Epithelial cell of prostate (primary cell): ENCODE data around the gene PTPRO.

Source experiments
- DNase-seq: peaks from one replicate; pipeline ENCODE4 v3.0.0-alpha.2; 2011; ENCODE audit warnings: low read depth, low spot score
- H3K27ac ChIP-seq: fragments of 450-650 bp; 2 replicates; pipeline ENCODE4 v1.5.1; 2017; ENCODE audit warnings: mild to moderate bottlenecking

The PTPRO gene

DNA sequence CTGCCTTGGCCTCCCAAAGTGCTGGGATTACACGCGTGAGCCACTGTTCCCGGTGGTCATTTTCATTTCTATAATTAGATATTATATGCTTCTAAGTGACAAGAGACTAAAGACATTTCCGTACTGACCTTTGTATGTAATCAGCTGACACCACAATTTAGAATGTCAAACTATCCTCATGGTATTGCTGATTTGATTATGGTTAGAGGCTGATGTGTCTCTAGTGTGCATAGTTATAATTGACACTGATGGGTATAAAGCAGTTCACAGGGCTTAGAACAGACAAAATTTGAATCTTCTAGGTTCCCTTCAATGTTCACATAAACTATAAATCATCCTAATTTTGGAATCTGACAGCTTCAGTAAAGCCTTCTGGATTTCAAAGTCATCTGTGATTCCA is 192.7 kb downstream of the PTPRO start:
- DNase-seq: no peak
- no peak overlapping the region for H3K27ac ChIP-seq

DNA sequence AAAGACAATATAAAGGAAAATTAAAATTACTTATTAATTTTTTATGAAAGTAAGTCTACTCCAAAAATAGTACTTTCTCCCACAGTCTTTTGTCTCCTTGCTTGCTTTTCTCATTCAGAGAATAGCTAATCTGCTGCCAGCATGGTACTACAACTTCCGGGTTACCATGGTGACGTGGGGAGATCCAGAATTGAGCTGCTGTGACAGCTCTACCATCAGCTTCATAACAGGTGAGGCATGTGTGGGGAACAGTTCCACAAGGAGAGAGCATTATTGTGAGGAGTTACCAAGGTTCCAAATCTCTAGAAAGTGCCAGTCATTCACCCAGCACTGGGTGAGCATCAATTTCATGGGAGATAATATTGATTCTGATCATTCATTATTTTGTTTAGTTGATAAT is 197.8 kb downstream of the PTPRO start:
- no peak overlapping the region for H3K27ac ChIP-seq
- DNase-seq: no peak

DNA sequence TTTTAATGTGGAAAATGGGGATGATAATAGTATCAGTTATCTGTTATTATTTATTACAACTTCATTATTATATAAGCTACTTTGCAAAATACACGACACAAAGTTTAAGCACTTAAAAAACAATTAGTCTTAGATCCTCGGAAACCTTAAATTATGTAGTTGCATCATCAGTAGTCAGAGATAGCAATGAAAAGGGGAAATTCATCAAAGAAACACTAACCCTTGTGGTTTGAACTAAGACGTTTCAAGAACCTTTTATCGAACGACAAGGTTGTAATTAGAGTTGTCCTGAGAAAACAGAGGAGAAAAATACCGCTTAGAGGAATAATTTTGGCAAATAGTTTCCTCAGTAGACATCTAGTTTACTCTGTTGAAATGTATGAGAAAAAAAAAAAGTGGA is 198.5 kb downstream of the PTPRO start:
- no peak for DNase-seq
- no peak overlapping the region for H3K27ac ChIP-seq

DNA sequence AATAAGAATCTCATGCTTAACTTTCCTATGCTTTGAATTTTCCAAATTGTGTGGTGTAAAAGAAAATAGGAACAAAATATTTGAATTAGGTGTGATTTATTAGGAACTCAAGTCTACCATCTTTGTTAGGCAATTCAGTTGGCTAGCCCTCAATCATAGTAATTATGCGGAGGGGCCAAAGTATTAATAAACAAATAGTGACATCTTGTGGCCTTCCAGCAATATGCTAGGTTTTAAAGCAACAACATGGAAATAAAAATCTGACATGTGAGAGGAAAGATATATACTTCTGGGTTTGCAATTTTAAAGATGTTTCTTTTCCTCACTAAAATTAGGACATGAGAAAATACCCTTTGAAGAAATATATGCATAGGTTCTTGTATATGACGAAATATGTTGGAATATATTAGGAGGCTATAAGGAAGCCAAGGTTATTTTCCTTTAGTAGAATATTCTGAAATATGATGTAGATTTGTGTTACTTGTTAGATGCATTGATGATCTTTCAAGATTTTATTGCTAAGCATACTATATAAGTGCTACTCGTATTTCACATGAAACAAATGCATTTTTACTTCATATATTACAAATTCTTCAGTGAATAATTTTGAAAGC is 200.4 kb downstream of the PTPRO start:
- no peak overlapping the region for H3K27ac ChIP-seq
- DNase-seq: no peak

DNA sequence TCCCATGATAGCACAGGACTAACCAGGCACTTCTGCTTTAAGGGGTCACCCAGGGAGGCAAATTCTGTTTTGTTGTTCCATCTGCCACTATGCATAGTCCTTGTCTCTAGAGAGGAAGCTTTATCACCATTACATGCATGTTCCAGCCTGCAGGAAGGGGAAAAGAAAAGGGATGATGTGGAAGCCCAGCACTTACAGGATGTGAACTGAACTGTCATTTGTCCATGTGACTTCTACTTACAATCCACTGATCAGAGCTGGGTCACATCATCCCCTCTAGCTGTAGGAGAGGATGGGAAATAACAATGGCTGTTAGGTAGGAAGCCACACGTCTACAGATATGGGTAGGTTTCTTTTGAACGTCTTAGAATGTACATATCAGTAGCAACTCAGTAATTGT is 203.1 kb downstream of the PTPRO start:
- DNase-seq: no peak
- peak overlapping the region; percentile 73 for H3K27ac ChIP-seq

DNA sequence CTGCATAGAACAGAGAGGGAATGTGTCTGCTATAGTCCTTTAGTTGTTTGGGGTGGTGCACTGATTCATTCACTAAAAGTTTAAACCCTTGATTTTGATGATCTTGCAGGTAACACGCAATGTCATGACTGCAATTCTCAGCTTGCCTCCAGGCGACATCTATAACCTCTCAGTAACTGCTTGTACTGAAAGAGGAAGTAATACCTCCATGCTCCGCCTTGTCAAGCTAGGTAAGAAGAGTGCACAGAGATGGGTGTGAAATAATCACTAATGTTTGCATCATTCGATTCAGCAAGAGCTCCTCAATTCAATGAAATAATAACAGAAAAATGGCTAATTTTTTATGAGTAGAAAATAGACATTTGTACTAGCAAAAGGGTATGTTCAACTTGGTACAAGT is 203.7 kb downstream of the PTPRO start:
- H3K27ac ChIP-seq: peak overlapping the region; percentile 73
- DNase-seq: peak; percentile 36

DNA sequence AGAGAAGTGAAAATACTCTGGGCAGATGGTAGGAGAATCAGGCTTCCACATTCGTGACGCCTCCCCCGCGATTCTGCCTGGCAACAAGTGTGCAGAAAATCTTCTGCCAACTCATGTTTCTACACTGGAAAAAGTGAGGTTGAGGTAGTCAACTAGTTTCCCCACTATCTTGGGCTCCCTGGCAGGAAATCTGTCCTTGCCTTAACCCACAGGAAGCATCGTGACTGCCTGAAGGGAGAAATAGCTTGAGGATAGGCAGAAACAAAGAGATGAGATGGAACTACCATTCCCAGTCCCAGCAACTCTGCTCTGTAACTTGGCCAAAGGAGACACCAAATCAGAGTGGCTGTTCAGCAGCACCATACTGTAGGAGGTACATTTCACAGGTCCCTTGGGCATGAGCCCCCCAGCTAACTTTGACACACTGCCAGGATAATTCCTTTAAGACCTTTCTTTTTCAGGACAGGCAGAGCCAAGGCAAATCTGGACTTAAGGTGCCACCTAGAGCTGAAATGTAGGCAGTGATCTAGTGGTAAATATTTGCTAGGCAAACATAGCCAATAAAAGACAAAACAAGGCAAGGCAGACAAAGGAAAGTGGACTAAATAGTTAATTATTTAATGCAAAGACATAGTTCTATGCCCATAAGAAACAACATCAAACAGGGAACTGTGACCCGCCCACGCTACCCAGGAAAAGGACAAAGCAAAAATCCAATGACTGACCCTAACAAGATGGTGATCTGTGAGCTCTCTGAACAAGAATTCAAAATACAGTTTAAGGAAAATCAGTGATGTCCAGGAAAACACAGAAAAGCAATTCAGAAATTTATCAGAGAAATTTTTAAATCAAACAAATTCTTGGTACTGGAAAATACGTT is 205.1 kb downstream of the PTPRO start:
- DNase-seq: no peak
- peak overlapping the region; percentile 73 for H3K27ac ChIP-seq

DNA sequence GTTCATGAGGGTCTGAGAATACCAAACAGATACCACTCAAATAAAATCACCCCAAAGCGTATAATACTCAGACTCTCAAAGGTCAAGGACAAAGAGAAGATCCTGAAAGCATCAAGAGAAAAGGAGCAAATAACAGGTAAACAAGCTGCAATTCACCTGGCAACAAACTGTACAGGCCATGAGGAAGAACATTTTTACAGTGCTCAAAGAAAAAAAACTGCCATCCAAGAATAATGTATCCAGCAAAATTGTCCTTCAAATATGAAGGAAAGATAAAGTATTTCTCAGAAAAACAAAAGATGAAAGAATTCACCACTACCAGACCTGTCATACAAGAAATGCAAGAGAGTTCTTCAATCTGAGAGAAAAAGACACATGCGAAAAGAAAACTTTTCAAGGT is 206.4 kb downstream of the PTPRO start:
- no peak overlapping the region for H3K27ac ChIP-seq
- DNase-seq: no peak

DNA sequence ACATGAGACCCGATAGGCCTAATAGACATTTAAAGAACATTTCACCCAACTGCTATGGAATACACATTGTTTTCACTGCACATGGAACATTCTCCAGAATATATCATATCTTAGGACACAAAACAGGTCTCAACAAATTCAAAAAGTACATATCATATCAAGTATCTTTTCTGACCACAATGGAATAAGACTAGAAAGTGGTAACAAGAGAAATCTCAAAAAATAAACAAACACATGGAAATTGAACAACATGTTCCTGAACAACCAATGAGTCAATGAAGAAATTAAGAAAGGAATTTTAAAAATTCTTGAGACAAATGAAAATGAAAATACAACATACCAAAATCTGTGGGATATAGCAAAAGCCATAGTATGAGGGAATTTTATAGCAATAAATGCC is 208.1 kb downstream of the PTPRO start:
- H3K27ac ChIP-seq: no peak overlapping the region
- no peak for DNase-seq

DNA sequence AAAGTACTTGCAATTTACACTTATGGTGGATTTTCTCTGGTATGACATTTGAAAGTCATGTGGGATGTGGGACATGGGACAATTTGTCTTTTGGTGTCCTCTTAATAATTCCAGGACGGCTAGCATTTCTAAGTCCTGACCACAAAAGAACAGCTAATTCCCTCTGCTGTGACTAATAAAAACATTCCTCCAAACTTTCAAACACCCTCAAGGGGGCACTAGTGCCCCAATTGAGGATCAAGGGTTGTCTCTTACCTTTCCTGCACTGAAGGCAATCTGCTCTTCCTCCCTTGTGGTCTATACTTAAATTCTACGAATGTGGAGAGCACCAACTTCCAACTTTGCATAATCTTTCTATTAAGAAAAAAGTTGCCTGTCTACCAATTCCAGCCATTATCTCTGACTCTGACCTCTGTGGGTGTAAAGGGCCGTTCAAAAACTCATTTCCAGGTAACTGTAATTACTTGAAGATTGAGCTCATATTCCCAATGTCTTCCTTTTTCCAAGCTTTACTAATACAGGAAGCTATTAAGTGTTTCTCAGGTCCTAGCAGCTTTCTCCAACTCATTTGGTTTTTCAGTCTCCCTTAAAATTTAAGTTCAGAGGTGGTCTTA is 210.2 kb downstream of the PTPRO start:
- DNase-seq: no peak
- H3K27ac ChIP-seq: no peak overlapping the region

DNA sequence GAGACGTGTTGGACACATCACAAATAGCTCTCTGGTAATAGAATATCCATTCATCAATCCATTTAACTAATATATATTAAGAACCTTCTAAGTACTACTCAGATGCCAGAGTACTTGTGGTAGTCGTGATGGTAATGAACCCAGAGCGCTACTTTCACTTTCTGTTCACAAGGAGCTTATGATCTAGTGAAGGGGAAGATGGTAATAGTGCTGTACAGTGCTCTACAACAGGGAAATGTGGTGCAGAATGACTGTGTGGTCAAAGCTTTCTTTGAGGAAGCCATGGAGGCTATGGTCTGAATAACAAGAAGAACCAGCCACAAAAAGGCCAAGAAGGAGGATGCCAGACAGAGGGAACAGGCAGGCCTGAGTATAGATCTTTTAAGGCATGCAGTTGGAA is 212.0 kb downstream of the PTPRO start:
- no peak for DNase-seq
- H3K27ac ChIP-seq: no peak overlapping the region

DNA sequence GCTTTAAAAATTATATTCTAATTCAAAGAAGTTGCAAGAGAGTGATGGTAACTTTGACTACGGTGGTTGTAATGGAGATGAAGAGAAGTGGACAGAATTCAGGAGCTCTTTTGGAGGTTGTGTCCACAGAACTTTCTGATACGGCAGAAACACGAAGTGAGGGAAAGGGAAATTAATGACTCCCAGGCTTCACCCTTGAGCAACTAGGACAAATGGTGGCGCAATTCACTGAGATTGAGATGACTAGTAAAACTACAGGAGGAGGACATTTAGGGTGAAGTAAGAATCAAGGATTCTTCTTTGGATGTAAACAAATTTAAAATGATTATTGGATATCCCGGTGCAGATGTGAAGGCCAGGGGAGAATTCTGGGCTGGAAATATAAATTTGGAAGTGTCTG is 212.6 kb downstream of the PTPRO start:
- no peak overlapping the region for H3K27ac ChIP-seq
- no peak for DNase-seq

DNA sequence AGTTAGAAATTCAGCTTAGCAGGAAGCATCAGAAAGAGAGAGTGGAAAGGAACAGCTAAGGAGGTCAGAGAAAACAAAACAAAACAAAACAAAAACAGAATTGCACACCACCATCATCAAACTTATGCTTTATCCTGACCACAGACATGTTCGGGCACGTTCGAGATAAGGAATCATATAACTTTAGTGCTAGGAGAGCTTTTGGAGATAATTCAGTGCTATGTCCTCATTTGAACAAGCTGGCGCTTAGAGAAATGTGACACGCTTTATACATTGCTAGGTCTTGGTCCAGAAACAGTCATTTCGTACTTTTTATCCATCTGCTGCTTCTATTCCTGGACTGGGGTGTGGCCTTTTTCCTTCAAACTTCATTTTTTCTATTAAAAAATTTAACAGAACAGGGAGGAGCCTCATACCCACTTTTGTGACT is 213.1 kb downstream of the PTPRO start:
- no peak overlapping the region for H3K27ac ChIP-seq

DNA sequence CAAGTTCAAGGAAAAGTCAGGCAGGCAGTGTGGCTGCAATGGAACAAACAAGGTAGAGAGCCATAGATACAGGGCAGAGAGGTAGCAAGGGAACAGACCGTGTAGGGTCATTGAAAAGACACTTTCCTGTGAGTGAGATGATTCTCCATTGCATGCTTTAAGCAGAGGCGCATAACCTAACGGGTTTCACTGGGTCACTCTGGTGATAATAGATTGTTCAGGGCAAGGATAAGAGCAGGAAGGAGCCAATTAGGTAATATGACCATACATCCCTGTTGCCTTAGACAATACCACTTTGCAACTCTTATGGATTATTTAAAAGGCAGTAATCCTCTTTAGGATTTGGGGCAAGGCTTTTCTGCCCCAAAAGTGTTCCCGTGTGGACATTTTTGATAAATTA is 214.1 kb downstream of the PTPRO start:
- H3K27ac ChIP-seq: no peak overlapping the region
- no peak for DNase-seq

More for the DNA sequence above, 213.1 kb downstream of the PTPRO start:
- no peak for DNase-seq

DNA sequence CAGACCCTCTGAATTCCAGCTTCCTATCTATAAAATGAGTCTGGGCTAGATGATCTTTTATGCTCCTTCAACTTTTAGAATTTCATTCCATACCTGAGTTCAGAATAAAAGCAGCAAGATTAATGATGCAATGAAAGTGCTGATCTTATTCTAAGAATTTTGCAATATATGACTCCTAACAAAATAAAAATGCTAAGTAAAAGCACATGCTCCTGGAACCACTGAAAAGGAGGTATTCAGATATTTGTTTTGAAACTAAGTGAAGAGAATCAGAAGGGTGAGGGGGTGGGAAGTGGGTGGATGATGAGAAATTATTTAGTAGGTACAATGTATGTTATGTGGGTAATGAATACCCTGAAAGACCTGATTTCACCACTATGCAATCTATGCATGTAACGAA is 216.6 kb downstream of the PTPRO start:
- H3K27ac ChIP-seq: no peak overlapping the region
- DNase-seq: no peak

DNA sequence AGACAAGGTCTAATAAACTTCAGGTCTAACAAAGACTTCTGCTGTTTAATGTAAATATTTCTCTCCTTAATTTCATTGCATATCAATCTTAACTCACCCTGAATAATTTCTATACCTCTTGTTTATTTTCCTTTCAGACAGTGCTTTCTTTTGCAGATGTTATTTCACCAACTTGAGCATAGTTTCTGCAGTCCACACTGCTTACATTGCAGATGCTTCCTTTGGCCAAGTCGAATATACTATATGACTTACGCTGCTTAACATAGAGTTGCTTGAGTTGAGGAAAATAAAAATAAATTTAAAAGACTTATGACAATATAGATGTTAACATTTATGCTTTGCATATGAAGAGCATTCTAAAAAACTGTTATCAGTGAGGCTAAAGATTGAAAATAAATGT is 217.7 kb downstream of the PTPRO start:
- no peak for DNase-seq
- H3K27ac ChIP-seq: no peak overlapping the region

DNA sequence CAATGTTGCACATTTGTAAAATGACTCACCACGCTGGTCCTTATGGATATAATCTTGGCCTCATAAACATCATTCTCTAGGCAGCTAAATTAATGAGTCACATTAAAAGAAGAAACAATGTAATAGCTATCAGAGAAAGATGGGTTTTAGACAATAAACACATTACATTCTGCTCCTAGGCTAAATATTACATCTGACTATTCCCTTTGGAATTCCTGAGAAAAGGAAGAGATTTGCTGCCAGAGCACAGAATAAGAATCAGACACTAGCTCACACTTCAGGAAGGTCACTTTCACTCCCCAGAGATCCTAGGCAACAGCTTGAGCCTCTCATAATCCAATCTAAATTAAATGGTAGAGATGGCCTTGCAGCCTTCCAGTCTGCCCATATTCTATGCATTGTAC is 218.2 kb downstream of the PTPRO start:
- DNase-seq: no peak

DNA sequence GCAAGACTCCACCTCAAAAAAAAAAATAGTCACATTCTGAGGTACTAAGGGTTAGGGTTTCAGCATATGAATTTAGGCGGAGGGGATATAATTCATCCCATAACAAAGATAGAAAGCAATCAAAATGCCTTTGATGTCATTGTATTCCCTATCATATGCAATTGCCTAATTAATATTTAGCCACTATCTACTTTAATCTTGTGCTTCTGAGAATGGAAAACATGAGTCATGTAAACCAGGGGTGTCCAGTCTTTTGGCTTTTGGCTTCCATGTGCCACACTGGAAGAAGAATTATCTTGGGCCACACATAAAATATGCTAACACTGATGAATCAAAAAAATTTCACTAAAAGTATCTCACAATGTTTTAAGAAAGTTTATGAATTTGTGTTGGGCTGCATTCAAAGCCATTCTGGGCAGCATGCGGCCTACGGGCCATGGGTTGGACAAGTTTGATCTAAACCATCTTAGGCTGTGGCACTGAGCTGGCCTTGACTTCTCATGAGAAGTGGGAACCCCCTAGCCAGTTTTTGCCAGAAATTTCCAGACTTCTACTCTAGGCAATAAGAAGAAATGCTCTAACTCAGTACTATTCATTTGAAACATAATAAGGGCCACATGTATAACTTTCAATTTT is 219.8 kb downstream of the PTPRO start:
- no peak overlapping the region for H3K27ac ChIP-seq
- no peak for DNase-seq

More for the DNA sequence above, 218.2 kb downstream of the PTPRO start:
- H3K27ac ChIP-seq: no peak overlapping the region

DNA sequence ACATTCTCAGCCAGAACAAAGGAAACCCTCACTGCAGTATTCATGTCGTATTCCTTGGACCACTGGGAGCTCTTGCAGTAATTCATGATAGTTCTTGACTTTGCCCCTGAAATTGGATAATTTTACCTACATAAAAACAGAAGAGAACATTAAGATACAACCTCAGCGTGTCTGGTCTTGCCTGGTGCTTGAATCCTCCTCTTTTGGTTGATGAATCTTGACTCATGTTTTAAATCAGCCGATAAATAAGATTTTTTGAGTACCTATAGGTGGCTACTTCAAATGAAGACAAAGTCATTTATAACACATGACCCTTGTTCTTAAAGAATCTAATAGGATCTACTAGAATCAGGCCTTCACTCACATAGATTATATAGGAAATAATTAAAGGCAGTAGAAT is 221.0 kb downstream of the PTPRO start:
- H3K27ac ChIP-seq: no peak overlapping the region
- DNase-seq: no peak

DNA sequence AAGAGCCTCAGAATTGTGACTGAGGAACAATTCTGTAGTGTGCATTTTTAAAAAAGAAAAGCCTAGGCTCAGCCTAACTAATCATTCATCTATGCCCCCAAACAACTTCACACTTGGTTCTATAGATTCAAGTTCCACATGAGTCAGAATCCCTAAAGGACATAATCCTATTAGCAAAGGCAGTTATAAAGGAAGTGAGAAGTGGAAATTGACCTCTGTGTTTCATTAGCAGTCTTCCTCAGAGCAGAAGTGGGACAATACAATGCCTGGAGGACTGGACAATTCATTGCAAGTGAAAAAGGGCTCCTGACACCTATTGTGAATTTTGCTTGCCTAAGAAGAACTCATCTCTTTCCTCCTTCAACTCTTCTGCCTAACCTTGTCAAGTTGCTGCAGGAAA is 222.3 kb downstream of the PTPRO start:
- no peak overlapping the region for H3K27ac ChIP-seq

DNA sequence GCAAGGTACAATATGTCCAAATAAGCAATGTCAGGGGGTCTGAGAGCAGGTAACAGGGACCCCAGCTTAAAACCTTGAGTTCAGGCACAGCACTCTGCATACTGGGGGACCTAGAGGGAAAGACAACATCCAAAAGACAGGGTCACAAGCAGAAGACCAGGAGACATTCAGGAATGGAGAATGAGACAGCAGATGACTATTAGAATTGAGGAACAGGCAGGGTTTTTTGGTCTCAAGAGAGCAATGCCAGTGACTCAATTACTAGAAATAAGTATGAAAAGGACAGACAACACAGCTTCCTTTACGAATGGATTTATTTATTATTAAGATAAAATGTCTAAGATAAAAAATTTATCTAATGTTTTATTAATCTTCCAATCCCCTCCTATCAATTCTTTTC is 223.0 kb downstream of the PTPRO start:
- DNase-seq: no peak
- H3K27ac ChIP-seq: no peak overlapping the region

More for the DNA sequence above, 222.3 kb downstream of the PTPRO start:
- DNase-seq: no peak
